PC-3 (cell line): ENCODE results near the gene RPS2.

ENCODE experiments used
- CTCF ChIP-seq: fragments of 300-600 bp; sonication (generic); conservative IDR thresholded peaks from 2 replicates; pipeline ENCODE4 v1.5.1; 2017; ENCODE audit warnings: antibody characterized with exemption, low read depth, mild to moderate bottlenecking, low read length
- EZH2 ChIP-seq: fragments of 300-600 bp; sonication (generic); IDR thresholded peaks from one replicate; pipeline ENCODE4 v1.6.1; 2017; ENCODE audit warnings: antibody characterized with exemption, mild to moderate bottlenecking, low read length; ENCODE audit not compliant: unreplicated experiment
- EZH2phosphoT487 ChIP-seq: fragments of 300-600 bp; sonication (generic); IDR thresholded peaks from 2 replicates; pipeline ENCODE4 v1.6.1; 2018; ENCODE audit warnings: mild to moderate bottlenecking, antibody characterized with exemption, low read length, borderline replicate concordance

GRCh38 chr16:1991588-1991947, 26.9 kb upstream of the RPS2 start:
- no peak for TF ChIP-seq CTCF
- no peak for TF ChIP-seq EZH2
- no peak for TF ChIP-seq EZH2phosphoT487
